Measurements from ENCODE around the gene CD3E. TPM values are rescaled to one million over a fixed set of nuclear protein-coding genes. Genes with fewer than 3 reads are reported as not detected.

CD3E gene
- total RNA-seq, 1 donor from 2014 or later: not detected

DNA sequence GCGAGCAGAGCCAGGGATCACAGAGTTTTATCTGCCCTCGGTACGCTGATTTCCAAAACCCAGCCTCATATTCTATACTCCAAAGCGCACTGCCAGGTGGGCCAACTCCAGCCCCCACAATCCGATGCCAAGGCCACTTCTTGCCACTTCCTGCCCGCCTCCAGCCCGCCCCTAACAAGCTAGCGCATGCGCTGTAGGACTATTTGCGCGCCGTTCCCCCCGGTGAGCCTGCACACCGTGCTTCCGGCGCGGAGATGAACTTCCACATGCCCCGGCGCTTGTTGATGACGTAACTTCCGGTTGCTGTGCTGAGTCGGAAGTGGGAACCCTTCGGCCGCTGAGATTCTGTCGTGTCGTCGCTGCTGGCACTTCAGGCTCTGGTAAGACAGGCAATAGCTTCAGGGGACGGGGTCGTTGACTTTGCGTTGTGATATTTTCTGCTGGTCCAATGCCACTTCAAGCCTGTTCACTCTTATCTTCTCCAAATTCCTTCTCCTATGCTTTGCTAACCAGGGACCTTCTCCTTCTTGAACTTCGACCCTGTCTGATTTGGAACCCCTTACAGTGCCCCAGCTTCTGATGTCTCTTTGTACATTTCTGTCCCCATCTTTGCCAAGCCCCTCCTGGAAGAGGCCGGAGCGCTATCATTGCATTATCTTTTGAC lies 54.9 kb downstream of the CD3E start, which contains the start of gene UBE4A:
Gene UBE4A (plus strand): TSS at position 306 of the 664 bp plus-strand sequence. CDS start 5,481 bp downstream, outside the sequence.
- peak within 1 kb of the TSS; percentile 98 for H3K4me3 Mint-ChIP-seq
- H3K27ac Mint-ChIP-seq: peak within 1 kb of the TSS; percentile 97
- H3K27me3 Mint-ChIP-seq (ENCODE audit: low read depth): peaks cover 12% of the 10 kb centered on the region
- H3K36me3 Mint-ChIP-seq: no peaks in the 10 kb centered on the region
- peaks cover 13% of the 10 kb centered on the region for H3K4me1 Mint-ChIP-seq
- TF ChIP-seq, protein P1, sequence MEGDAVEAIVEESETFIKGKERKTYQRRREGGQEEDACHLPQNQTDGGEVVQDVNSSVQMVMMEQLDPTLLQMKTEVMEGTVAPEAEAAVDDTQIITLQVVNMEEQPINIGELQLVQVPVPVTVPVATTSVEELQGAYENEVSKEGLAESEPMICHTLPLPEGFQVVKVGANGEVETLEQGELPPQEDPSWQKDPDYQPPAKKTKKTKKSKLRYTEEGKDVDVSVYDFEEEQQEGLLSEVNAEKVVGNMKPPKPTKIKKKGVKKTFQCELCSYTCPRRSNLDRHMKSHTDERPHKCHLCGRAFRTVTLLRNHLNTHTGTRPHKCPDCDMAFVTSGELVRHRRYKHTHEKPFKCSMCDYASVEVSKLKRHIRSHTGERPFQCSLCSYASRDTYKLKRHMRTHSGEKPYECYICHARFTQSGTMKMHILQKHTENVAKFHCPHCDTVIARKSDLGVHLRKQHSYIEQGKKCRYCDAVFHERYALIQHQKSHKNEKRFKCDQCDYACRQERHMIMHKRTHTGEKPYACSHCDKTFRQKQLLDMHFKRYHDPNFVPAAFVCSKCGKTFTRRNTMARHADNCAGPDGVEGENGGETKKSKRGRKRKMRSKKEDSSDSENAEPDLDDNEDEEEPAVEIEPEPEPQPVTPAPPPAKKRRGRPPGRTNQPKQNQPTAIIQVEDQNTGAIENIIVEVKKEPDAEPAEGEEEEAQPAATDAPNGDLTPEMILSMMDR (IDR thresholded peaks at IDR 0.05; ENCODE audit: unreplicated experiment): no peak
- H3K9me3 Mint-ChIP-seq: no peaks in the 10 kb centered on the region
- DNase-seq (ENCODE audit: low spot score in 2 of 2, unreplicated experiment in 2 of 2): peak; percentile 92 to 94

DNA sequence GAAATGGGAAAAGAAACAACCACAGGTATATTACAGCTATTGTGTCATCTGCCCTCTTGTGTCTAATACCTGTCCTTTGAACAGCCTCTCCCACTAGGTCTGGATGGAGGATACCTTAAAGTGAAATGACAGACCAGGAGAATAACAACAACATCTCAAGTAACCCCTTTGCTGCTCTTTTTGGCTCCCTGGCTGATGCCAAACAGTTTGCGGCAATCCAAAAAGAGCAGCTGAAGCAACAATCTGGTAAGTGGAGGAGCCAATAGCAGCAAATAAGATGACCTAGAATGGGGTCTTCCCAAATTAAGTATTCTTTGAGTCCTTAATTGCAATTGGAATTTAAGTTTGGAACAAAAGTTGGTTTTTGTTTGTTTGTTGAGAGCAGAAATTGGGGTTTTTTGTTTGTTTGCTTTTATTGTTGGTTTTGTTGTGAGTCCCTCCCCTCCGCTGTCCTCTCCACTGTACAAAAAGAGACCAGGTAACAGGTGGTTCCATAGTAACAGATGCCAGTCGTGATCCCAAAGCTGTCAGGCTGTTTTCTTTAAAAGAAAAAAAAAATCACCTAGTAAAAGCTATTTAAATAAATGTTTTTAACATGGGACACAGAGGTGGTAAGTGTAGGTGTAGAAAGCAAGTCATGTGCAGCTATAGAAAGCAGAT lies 60.6 kb downstream of the CD3E start:
- peaks cover 26% of the 10 kb centered on the region for H3K36me3 Mint-ChIP-seq
- DNase-seq (ENCODE audit: low spot score in 2 of 2, unreplicated experiment in 2 of 2): no peak
- TF ChIP-seq, protein P1 (IDR thresholded peaks at IDR 0.05; ENCODE audit: unreplicated experiment): no peak
- H3K4me3 Mint-ChIP-seq: no peak overlapping the region
- H3K4me1 Mint-ChIP-seq: peaks cover 5% of the 10 kb centered on the region
- H3K27ac Mint-ChIP-seq: no peak overlapping the region
- no peaks in the 10 kb centered on the region for H3K9me3 Mint-ChIP-seq
- no peaks in the 10 kb centered on the region for H3K27me3 Mint-ChIP-seq (ENCODE audit: low read depth)

Other genes starting within 250 kb of the CD3E start
- gene TMPRSS4, start 227.7 kb upstream of the CD3E start, total RNA-seq: 0.66 to 0.99 TPM (median 0.94 TPM) in 3 replicates
- gene SMIM35, start 217.8 kb upstream of the CD3E start, total RNA-seq: not detected in 3 replicates
- 1.2 to 1.9 TPM (median 1.5 TPM) in 3 replicates for gene SCN4B, start 151.9 kb upstream of the CD3E start, total RNA-seq
- gene SCN2B, start 128.1 kb upstream of the CD3E start, total RNA-seq: 2.3 to 2.5 TPM (median 2.4 TPM) in 3 replicates
- not detected in 3 replicates for gene JAML, start 79.7 kb upstream of the CD3E start, total RNA-seq
- 5.0 to 5.7 TPM (median 5.2 TPM) in 3 replicates for gene MPZL3, start 52.4 kb upstream of the CD3E start, total RNA-seq
- gene MPZL2, start 40.4 kb upstream of the CD3E start, total RNA-seq: 32.3 to 36.9 TPM (median 32.8 TPM) in 3 replicates
- not detected in 3 replicates for gene CD3D, start 38.0 kb downstream of the CD3E start, total RNA-seq
- gene CD3G, start 39.6 kb downstream of the CD3E start, total RNA-seq: not detected in 3 replicates
- 40.5 to 41.5 TPM (median 41.5 TPM) in 3 replicates for gene UBE4A, start 54.9 kb downstream of the CD3E start, total RNA-seq
- gene ATP5MG, start 96.9 kb downstream of the CD3E start, total RNA-seq: 168 to 188 TPM (median 180 TPM) in 3 replicates
- 83.6 to 85.8 TPM (median 83.7 TPM) in 3 replicates for gene KMT2A, start 131.8 kb downstream of the CD3E start, total RNA-seq
- gene TTC36, start 222.7 kb downstream of the CD3E start, total RNA-seq: 1.1 TPM in 3 replicates
- 46.1 to 48.0 TPM (median 46.7 TPM) in 3 replicates for gene TMEM25, start 226.5 kb downstream of the CD3E start, total RNA-seq